Large intestine (tissue), 3 donors: Measurements from ENCODE around the gene DYNLRB1. TPM values are rescaled to one million over a fixed set of nuclear protein-coding genes. Genes with fewer than 3 reads are reported as not detected.

Experiments
- DNase-seq, 2 donors: peaks; one replicate each; pipeline versions ENCODE4 v3.0.0 to v3.0.0-alpha.2; 2013
- H3K27ac ChIP-seq: one replicate; pipeline ENCODE4 v1.5.1; 2013; ENCODE audit warnings: low read length
- H3K27me3 ChIP-seq: 2 replicates; pipeline ENCODE4 v1.6.1; 2013; ENCODE audit warnings: low read length; ENCODE audit not compliant: control insufficient read depth, insufficient read depth
- H3K36me3 ChIP-seq: 2 replicates; pipeline ENCODE4 v1.6.1; 2013; ENCODE audit warnings: low read length; ENCODE audit not compliant: control insufficient read depth, insufficient read depth
- H3K4me1 ChIP-seq: one replicate; pipeline ENCODE4 v1.6.1; 2013; ENCODE audit warnings: low read length; ENCODE audit not compliant: control insufficient read depth, insufficient read depth
- H3K4me3 ChIP-seq: one replicate; pipeline ENCODE4 v1.5.1; 2013; ENCODE audit warnings: low read length
- H3K9me3 ChIP-seq: one replicate; pipeline ENCODE4 v1.6.1; 2013; ENCODE audit warnings: mild to moderate bottlenecking, low read depth, low read length, moderate library complexity; ENCODE audit not compliant: control insufficient read depth
- WGBS: methylation state at CpG from one replicate; pipeline ENCODE4 v1.1.5; 2013; ENCODE audit warnings: low lambda C conversion rate; ENCODE audit not compliant: insufficient coverage; 5-methylcytosine and 5-hydroxymethylcytosine counted together
- polyA plus RNA-seq: library from polyadenylated mRNA; unstranded; fragments of 120-200 nt; gene quantifications from one replicate; pipeline ENCODE4 v1.2.1, GENCODE V29; 2013

Gene DYNLRB1
- polyA plus RNA-seq, 1 donor = 164 TPM

GRCh38 chr20:34522969-34523871 is 7.0 kb downstream of the DYNLRB1 start:
- H3K4me3 ChIP-seq = no peak overlapping the region
- 62% methylated on average over 2 of the region's 17 CpGs for WGBS
- peaks cover 26% of the 10 kb centered on the region for H3K36me3 ChIP-seq
- no peaks in the 10 kb centered on the region for H3K9me3 ChIP-seq
- peak; percentile 79 to 86 for DNase-seq
- peak overlapping the region; percentile 82 for H3K27ac ChIP-seq
- H3K27me3 ChIP-seq = no peaks in the 10 kb centered on the region
- peaks cover 31% of the 10 kb centered on the region for H3K4me1 ChIP-seq

GRCh38 chr20:34524426-34524825 is 8.2 kb downstream of the DYNLRB1 start:
- peaks cover 34% of the 10 kb centered on the region for H3K36me3 ChIP-seq
- no peak overlapping the region for H3K27ac ChIP-seq
- no peaks in the 10 kb centered on the region for H3K27me3 ChIP-seq
- no peak overlapping the region for H3K4me3 ChIP-seq
- no peaks in the 10 kb centered on the region for H3K9me3 ChIP-seq
- 93% methylated on average over 3 of the region's 11 CpGs for WGBS
- peaks cover 31% of the 10 kb centered on the region for H3K4me1 ChIP-seq
- DNase-seq = no peak

- no peak for DNase-seq
- WGBS = no CpG with 5 or more reads among the region's 7 CpGs
- H3K27ac ChIP-seq = peak overlapping the region; percentile 71
- H3K36me3 ChIP-seq = peaks cover 42% of the 10 kb centered on the region
- no peak overlapping the region for H3K4me3 ChIP-seq
- H3K4me1 ChIP-seq = peaks cover 31% of the 10 kb centered on the region
- H3K9me3 ChIP-seq = no peaks in the 10 kb centered on the region
- no peaks in the 10 kb centered on the region for H3K27me3 ChIP-seq
Observed at GRCh38 chr20:34525342-34525708, 9.1 kb downstream of the DYNLRB1 start.

GRCh38 chr20:34525709-34526416 is 9.6 kb downstream of the DYNLRB1 start:
- peaks cover 31% of the 10 kb centered on the region for H3K4me1 ChIP-seq
- no peaks in the 10 kb centered on the region for H3K27me3 ChIP-seq
- no peaks in the 10 kb centered on the region for H3K9me3 ChIP-seq
- no CpG with 5 or more reads among the region's 14 CpGs for WGBS
- H3K36me3 ChIP-seq = peaks cover 48% of the 10 kb centered on the region
- no peak overlapping the region for H3K4me3 ChIP-seq
- peak overlapping the region; percentile 71 for H3K27ac ChIP-seq
- DNase-seq = peak; percentile 83 to 90

- Histone ChIP-seq H3K4me1 (peaks cover 31% of the 10 kb centered on the region), H3K36me3 (peaks cover 53% of the 10 kb centered on the region), H3K27ac (peak overlapping the region; percentile 71), H3K9me3 (no peaks in the 10 kb centered on the region), H3K27me3 (no peaks in the 10 kb centered on the region), H3K4me3 (no peak overlapping the region)
- WGBS = 83% methylated on average over 1 of the region's 5 CpGs
- no peak for DNase-seq
Observed at GRCh38 chr20:34526466-34526865, 10.2 kb downstream of the DYNLRB1 start.

GRCh38 chr20:34527016-34527415 is 10.8 kb downstream of the DYNLRB1 start:
- no peak overlapping the region for H3K4me3 ChIP-seq
- peak overlapping the region; percentile 71 for H3K27ac ChIP-seq
- peaks cover 30% of the 10 kb centered on the region for H3K4me1 ChIP-seq
- no peak for DNase-seq
- H3K27me3 ChIP-seq = no peaks in the 10 kb centered on the region
- no CpG with 5 or more reads among the region's 10 CpGs for WGBS
- H3K36me3 ChIP-seq = peaks cover 56% of the 10 kb centered on the region
- H3K9me3 ChIP-seq = no peaks in the 10 kb centered on the region

GRCh38 chr20:34528921-34529297 is 12.7 kb downstream of the DYNLRB1 start:
- H3K36me3 ChIP-seq = peaks cover 67% of the 10 kb centered on the region
- H3K4me3 ChIP-seq = no peak overlapping the region
- H3K27ac ChIP-seq = no peak overlapping the region
- DNase-seq = no peak
- H3K27me3 ChIP-seq = no peaks in the 10 kb centered on the region
- H3K4me1 ChIP-seq = peaks cover 17% of the 10 kb centered on the region
- no peaks in the 10 kb centered on the region for H3K9me3 ChIP-seq
- no CpG with 5 or more reads among the region's 5 CpGs for WGBS

GRCh38 chr20:34529742-34530141 is 13.5 kb downstream of the DYNLRB1 start:
- Histone ChIP-seq H3K36me3 (peaks cover 72% of the 10 kb centered on the region), H3K9me3 (no peaks in the 10 kb centered on the region), H3K4me1 (peaks cover 17% of the 10 kb centered on the region), H3K27ac (no peak overlapping the region), H3K4me3 (no peak overlapping the region), H3K27me3 (no peaks in the 10 kb centered on the region)
- DNase-seq = no peak
- WGBS = no CpG with 5 or more reads among the region's 3 CpGs

- H3K9me3 ChIP-seq = no peaks in the 10 kb centered on the region
- H3K27me3 ChIP-seq = no peaks in the 10 kb centered on the region
- peaks cover 12% of the 10 kb centered on the region for H3K4me1 ChIP-seq
- peaks cover 75% of the 10 kb centered on the region for H3K36me3 ChIP-seq
- H3K27ac ChIP-seq = no peak overlapping the region
- no peak overlapping the region for H3K4me3 ChIP-seq
- DNase-seq = no peak
- WGBS = no CpG with 5 or more reads among the region's 5 CpGs
Observed at GRCh38 chr20:34530342-34530741, 14.1 kb downstream of the DYNLRB1 start.

- Histone ChIP-seq H3K27ac (no peak overlapping the region), H3K36me3 (peaks cover 83% of the 10 kb centered on the region), H3K4me3 (no peak overlapping the region), H3K27me3 (no peaks in the 10 kb centered on the region), H3K4me1 (no peaks in the 10 kb centered on the region), H3K9me3 (no peaks in the 10 kb centered on the region)
- no CpG with 5 or more reads among the region's 8 CpGs for WGBS
- no peak for DNase-seq
Observed at GRCh38 chr20:34531608-34532265, 15.5 kb downstream of the DYNLRB1 start.
